Heart left ventricle (tissue), 16 donors: ENCODE measurements around the gene RXRA. TPM values are rescaled to one million over a fixed set of nuclear protein-coding genes. Genes with fewer than 3 reads are reported as not detected.
A peak's percentile ranks its signal among the peaks of the same experiment; 100 is the strongest.

ENCODE experiments used
- ATAC-seq, 4 donors: fragments of 200-7000 bp; cut with Tn5 transposase; one replicate each; pipeline ENCODE4 v1.9.1; 2020 to 2022; ENCODE audit warnings: moderate library complexity in 4 of 4, mild to moderate bottlenecking in 3 of 4, moderate number of reproducible peaks in 1 of 4
- DNase-seq, 5 donors: peaks; one replicate each; pipeline ENCODE4 v3.0.0-alpha.2; 2020
- H3K27ac ChIP-seq, 12 donors: fragments of 200-600 bp; sonication (generic) in 4 of 12; one replicate each; pipeline versions ENCODE4 v1.5.0 to v1.8.0; 2016 to 2022; ENCODE audit warnings: mild to moderate bottlenecking in 2 of 12
- H3K27me3 ChIP-seq, 9 donors: fragments of 200-600 bp; sonication (generic) in 2 of 9; one replicate each; pipeline versions ENCODE4 v1.5.1 to v1.8.0; 2016 to 2022; ENCODE audit warnings: mild to moderate bottlenecking in 3 of 9
- H3K36me3 ChIP-seq, 9 donors: fragments of 200-600 bp; sonication (generic) in 2 of 9; one replicate each; pipeline versions ENCODE4 v1.5.0 to v1.8.0; 2018 to 2022; ENCODE audit warnings: mild to moderate bottlenecking in 2 of 9
- H3K4me1 ChIP-seq, 12 donors: fragments of 200-600 bp; sonication (generic) in 4 of 12; one replicate each; pipeline versions ENCODE4 v1.5.0 to v1.8.0; 2016 to 2022; ENCODE audit warnings: mild to moderate bottlenecking in 3 of 12
- H3K4me3 ChIP-seq, 12 donors: fragments of 200-600 bp; sonication (generic) in 4 of 12; one replicate each; pipeline versions ENCODE4 v1.5.0 to v1.8.0; 2017 to 2022; ENCODE audit warnings: mild to moderate bottlenecking in 9 of 12, moderate library complexity in 4 of 12
- H3K9me3 ChIP-seq, 12 donors: fragments of 200-600 bp; sonication (generic) in 4 of 12; one replicate each; pipeline versions ENCODE4 v1.5.0 to v1.8.0; 2016 to 2022; ENCODE audit warnings: mild to moderate bottlenecking in 1 of 12
- POLR2A ChIP-seq, 2 donors: fragments of 450-650 bp; IDR thresholded peaks; one replicate each; pipeline ENCODE4 v1.6.1; 2017; ENCODE audit warnings: antibody characterized with exemption in 2 of 2, mild to moderate bottlenecking in 2 of 2, moderate library complexity in 2 of 2
- WGBS, 4 donors: extraction: QIAGEN DNeasy Blood & Tissue Kit in 2 of 4; methylation state at CpG; one replicate each; pipeline versions ENCODE4 v1.1.5 to v1.1.7; 2013 to 2018; 5-methylcytosine and 5-hydroxymethylcytosine counted together
- intact Hi-C, 10 donors: fragments of 100-400 bp; cut with DNase I; formaldehyde crosslinking; loops; one replicate each; pipeline versions ENCODE4 v1.11.1 to v1.14.2; 2022
- polyA plus RNA-seq, 2 donors: library from polyadenylated mRNA; stranded (reverse); fragments of 200-250 nt; gene quantifications; one replicate each; pipeline ENCODE4 v1.2.3, GENCODE V29; 2013
- total RNA-seq, 9 donors: library from RNA; depleted of rRNA in 2 of 9; stranded (reverse); fragments of >200 nt in 2 of 9; fragmentation: NEBNext Ultra II Directional in 3 of 9; extraction: Animal tissue kit (Norgen Biotek cat#: 25700) in 3 of 9; gene quantifications; one replicate each; pipeline versions ENCODE4 v1.1.0 to v1.2.4, GENCODE V29; 2016 to 2023
- TF ChIP-seq, protein P1 (sequence below), 12 donors: fragments of 200-600 bp; sonication (generic) in 4 of 12; IDR thresholded peaks; one replicate each; pipeline versions ENCODE4 v1.5.0 to v1.8.0; 2018 to 2022; ENCODE audit warnings: antibody characterized with exemption in 12 of 12, mild to moderate bottlenecking in 5 of 12
- donor health status: ischemic (EF 13 %, LVEDD 7.1; RV severe dilation, severe dysfunction).
- donor health status: healthy with polysubstance abuse.
- donor health status: DM: no; HTN: yes; CAD: no.
- donor health status: DM: no; HTN: no; CAD: no.
- donor health status: ischemic (EF 25% LVEDD 6.9; RV normal size, moderate dysfunction).
- donor health status: ischemic (EF 25% LVEDD 5.7; RV mildly dilated, moderate dysfunction).
- donor health status: healthy.
- donor health status: DM: yes; HTN: yes; CAD: no.
- donor health status: ischemic (EF 35%, LVEDD 5.7; RV mildly dilated, moderate dysfunction).
- donor health status: nonischemic (EF 11% LVEDD 7.7; RV severe dilation, severe dysfunction).
- donor health status: DM: yes; HTN: yes; CAD: no.
- donor health status: PGD.
- donor health status: ischemic (EF 29% LVEDD 5.4; RV normal size, mild dysfunction).
- donor health status: nonischemic (EF 23%, LVEDD 6.1; RV moderate dilation, normal function).

RXRA gene
- total and polyA plus RNA-seq, 11 donors = 45.5 to 87.9 (median 54.9) TPM

DNA sequence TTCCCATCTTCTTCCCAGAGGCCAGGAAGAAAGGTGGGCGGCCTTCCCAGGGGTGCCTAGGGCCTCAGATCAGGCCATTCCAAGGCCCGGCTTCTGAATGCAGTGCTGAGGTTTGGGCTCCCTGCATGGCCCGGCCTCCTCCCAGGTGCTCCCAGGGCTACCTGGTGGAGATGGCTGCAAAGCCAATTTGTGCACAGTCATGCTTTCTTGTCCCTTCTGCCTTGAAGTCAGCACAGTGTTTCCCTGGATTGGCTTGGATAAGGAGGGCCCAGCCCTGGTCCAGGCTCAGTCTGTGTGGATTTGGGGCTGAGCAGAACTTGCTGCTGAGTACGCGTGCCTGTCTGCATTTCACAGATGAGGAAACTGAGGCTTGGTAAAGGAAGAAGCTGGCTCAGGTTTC, 72.5 kb downstream of the RXRA start:
- peak overlapping the region in 3 of 12 donors; percentile 6 to 23 (median 8) for H3K27ac ChIP-seq

GRCh38 chr9:134399435-134400056, 73.3 kb downstream of the RXRA start:
- intact Hi-C loops = loop anchor here in 1 of 10 donors (5.0 kb wide), 1 partner anchor 32 kb away; no protein-coding TSS in a partner anchor
- ATAC-seq = no peak
- peaks cover 32 to 94% (median 62%) of the 10 kb centered on the region in 12 donors for H3K4me1 ChIP-seq

More for the DNA sequence above, 72.5 kb downstream of the RXRA start:
- TF ChIP-seq POLR2A (IDR thresholded peaks at IDR 0.05) = no peak
- TF ChIP-seq, protein P1, sequence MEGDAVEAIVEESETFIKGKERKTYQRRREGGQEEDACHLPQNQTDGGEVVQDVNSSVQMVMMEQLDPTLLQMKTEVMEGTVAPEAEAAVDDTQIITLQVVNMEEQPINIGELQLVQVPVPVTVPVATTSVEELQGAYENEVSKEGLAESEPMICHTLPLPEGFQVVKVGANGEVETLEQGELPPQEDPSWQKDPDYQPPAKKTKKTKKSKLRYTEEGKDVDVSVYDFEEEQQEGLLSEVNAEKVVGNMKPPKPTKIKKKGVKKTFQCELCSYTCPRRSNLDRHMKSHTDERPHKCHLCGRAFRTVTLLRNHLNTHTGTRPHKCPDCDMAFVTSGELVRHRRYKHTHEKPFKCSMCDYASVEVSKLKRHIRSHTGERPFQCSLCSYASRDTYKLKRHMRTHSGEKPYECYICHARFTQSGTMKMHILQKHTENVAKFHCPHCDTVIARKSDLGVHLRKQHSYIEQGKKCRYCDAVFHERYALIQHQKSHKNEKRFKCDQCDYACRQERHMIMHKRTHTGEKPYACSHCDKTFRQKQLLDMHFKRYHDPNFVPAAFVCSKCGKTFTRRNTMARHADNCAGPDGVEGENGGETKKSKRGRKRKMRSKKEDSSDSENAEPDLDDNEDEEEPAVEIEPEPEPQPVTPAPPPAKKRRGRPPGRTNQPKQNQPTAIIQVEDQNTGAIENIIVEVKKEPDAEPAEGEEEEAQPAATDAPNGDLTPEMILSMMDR (IDR thresholded peaks at IDR 0.05) = no peak
- H3K4me1 ChIP-seq = peaks cover 24 to 91% (median 59%) of the 10 kb centered on the region in 12 donors
- no peak for DNase-seq
- H3K4me3 ChIP-seq = no peak overlapping the region
- H3K27me3 ChIP-seq = no peaks in the 10 kb centered on the region
- intact Hi-C loops = no loop called here
- 87 to 95% (median 94%) methylated on average over 4 to 5 of the region's 5 CpGs for WGBS, 4 donors
- peaks cover 0 to 9% (median 0%) of the 10 kb centered on the region in 12 donors for H3K9me3 ChIP-seq
- ATAC-seq = no peak
- H3K36me3 ChIP-seq = peaks cover 0 to 11% (median 0%) of the 10 kb centered on the region in 9 donors

GRCh38 chr9:134400283-134400682, 74.0 kb downstream of the RXRA start:
- Histone ChIP-seq H3K36me3 (peaks cover 0 to 11% (median 0%) of the 10 kb centered on the region in 9 donors), H3K4me1 (peaks cover 36 to 94% (median 62%) of the 10 kb centered on the region in 12 donors), H3K9me3 (peaks cover 0 to 9% (median 0%) of the 10 kb centered on the region in 12 donors), H3K27me3 (no peaks in the 10 kb centered on the region), H3K4me3 (no peak overlapping the region), H3K27ac (no peak overlapping the region)
- DNase-seq (no peak), ATAC-seq (no peak)
- TF ChIP-seq, protein P1 (IDR thresholded peaks at IDR 0.05) = no peak
- TF ChIP-seq POLR2A (IDR thresholded peaks at IDR 0.05) = no peak
- 93 to 95% (median 95%) methylated on average over 4 to 10 of the region's 10 CpGs for WGBS, 4 donors
- intact Hi-C loops = loop anchor here in 1 of 10 donors (5.0 kb wide), 1 partner anchor 33 kb away; no protein-coding TSS in a partner anchor

More at GRCh38 chr9:134399435-134400056, 73.3 kb downstream of the RXRA start:
- no peak overlapping the region for H3K27ac ChIP-seq
- H3K4me3 ChIP-seq = no peak overlapping the region
- WGBS, 4 donors = 98 to 100% (median 99%) methylated on average over 2 of the region's 2 CpGs
- peaks cover 0 to 9% (median 0%) of the 10 kb centered on the region in 12 donors for H3K9me3 ChIP-seq
- H3K27me3 ChIP-seq = no peaks in the 10 kb centered on the region
- DNase-seq = no peak
- H3K36me3 ChIP-seq = peaks cover 0 to 11% (median 0%) of the 10 kb centered on the region in 9 donors
- no peak for TF ChIP-seq POLR2A (IDR thresholded peaks at IDR 0.05)
- TF ChIP-seq, protein P1 (IDR thresholded peaks at IDR 0.05) = peak in 11 of 12 donors; percentile 12 to 56 (median 45)

- no peak for TF ChIP-seq POLR2A (IDR thresholded peaks at IDR 0.05)
- TF ChIP-seq, protein P1 (IDR thresholded peaks at IDR 0.05) = no peak
- DNase-seq (no peak), ATAC-seq (no peak)
- intact Hi-C loops = loop anchor here in 1 of 10 donors (5.0 kb wide), 1 partner anchor 34 kb away; no protein-coding TSS in a partner anchor
- Histone ChIP-seq H3K9me3 (peaks cover 0 to 9% (median 0%) of the 10 kb centered on the region in 12 donors), H3K36me3 (peaks cover 0 to 11% (median 0%) of the 10 kb centered on the region in 9 donors), H3K27me3 (no peaks in the 10 kb centered on the region), H3K4me1 (peaks cover 38 to 94% (median 63%) of the 10 kb centered on the region in 12 donors), H3K27ac (peak overlapping the region in 1 of 12 donors; percentile 85), H3K4me3 (no peak overlapping the region)
- 90 to 96% (median 95%) methylated on average over 19 of the region's 19 CpGs for WGBS, 4 donors
These were observed 75.1 kb downstream of the RXRA start for GRCh38 chr9:134401391-134401790.
